H1 (cell line): ENCODE results near the gene HPN. TPM values are rescaled to one million over a fixed set of nuclear protein-coding genes. Genes with fewer than 3 reads are reported as not detected.
"Not testable (repeated sequence)": the region's sequence is repeated elsewhere in the genome, so short reads cannot be mapped to it uniquely, and the experiment has no call there.

Experiments
- CTCF ChIA-PET: fragments of 300-600 bp; sonication (Branson Sonifier 250); formaldehyde crosslinking; loops from one replicate; lab custom pipeline; 2021; ENCODE audit not compliant: partially characterized antibody; lab: Charles Lee
- POLR2A ChIA-PET: fragments of 300-600 bp; sonication (Branson Sonifier 250); formaldehyde crosslinking; loops from one replicate; lab custom pipeline; 2021; ENCODE audit warnings: inconsistent platforms; ENCODE audit not compliant: partially characterized antibody; lab: Charles Lee
- DNase-seq, 2 experiments: peaks; one replicate each; pipeline versions ENCODE4 v3.0.0 to v3.0.0-alpha.2; 2010 to 2022; ENCODE audit warnings: low spot score in 2 of 2, low read depth in 1 of 2, mixed read lengths in 1 of 2
- FAIRE-seq: peaks from 2 replicates; lab custom pipeline; 2011; peaks lifted over from hg19 to GRCh38; lab: Jason Lieb, UNC
- H2AFZ ChIP-seq: 2 replicates; pipeline ENCODE4 v1.8.1; 2012; ENCODE audit warnings: low read length, inconsistent platforms
- H2AK5ac ChIP-seq: 2 replicates; pipeline ENCODE4 v1.6.1; 2013; ENCODE audit warnings: low read depth, low read length
- H2BK120ac ChIP-seq: replicated peaks from 2 replicates; pipeline ENCODE3; 2013; ENCODE audit warnings: low read depth, low read length, inconsistent platforms
- H2BK12ac ChIP-seq: 2 replicates; pipeline ENCODE4 v1.6.1; 2013; ENCODE audit warnings: low read depth, low read length
- H2BK15ac ChIP-seq: 2 replicates; pipeline ENCODE4 v1.6.1; 2013; ENCODE audit warnings: low read length
- H2BK20ac ChIP-seq: 2 replicates; pipeline ENCODE4 v1.6.1; 2013; ENCODE audit warnings: low read length
- H2BK5ac ChIP-seq: 2 replicates; pipeline ENCODE4 v1.6.1; 2013; ENCODE audit warnings: low read depth, low read length
- H3K14ac ChIP-seq: 2 replicates; pipeline ENCODE4 v1.6.1; 2013; ENCODE audit warnings: inconsistent platforms; ENCODE audit not compliant: insufficient read length
- H3K18ac ChIP-seq: 2 replicates; pipeline ENCODE4 v1.6.1; 2013; ENCODE audit warnings: low read length; ENCODE audit errors: extremely low read depth
- H3K23ac ChIP-seq: 2 replicates; pipeline ENCODE4 v1.6.1; 2013; ENCODE audit warnings: inconsistent platforms; ENCODE audit not compliant: insufficient read length
- H3K23me2 ChIP-seq: 2 replicates; pipeline ENCODE4 v1.6.1; 2013; ENCODE audit warnings: low read depth, low read length
- H3K27ac ChIP-seq: 2 replicates; pipeline ENCODE4 v1.6.1; 2011; ENCODE audit warnings: low read depth, low read length, inconsistent platforms
- H3K27me3 ChIP-seq, 4 experiments: replicated peaks in 1 of 4; 1 replicate in 1 of 4; 2 replicates in 3 of 4; pipeline versions ENCODE4 v1.6.1 to v1.8.1; 2011 to 2013; ENCODE audit warnings: low read length in 3 of 4, mild to moderate bottlenecking in 3 of 4, inconsistent platforms in 2 of 4, mixed read lengths in 2 of 4, moderate library complexity in 1 of 4; ENCODE audit not compliant: control insufficient read depth in 3 of 4, insufficient read depth in 3 of 4; ENCODE audit errors: extremely low read depth in 1 of 4
- H3K36me3 ChIP-seq, 4 experiments: 2 replicates each; pipeline versions ENCODE4 v1.6.1 to v1.8.1; 2011 to 2013; ENCODE audit warnings: mild to moderate bottlenecking in 4 of 4, low read length in 3 of 4, moderate library complexity in 2 of 4, control low read depth in 1 of 4, inconsistent platforms in 1 of 4; ENCODE audit not compliant: insufficient read depth in 4 of 4, control insufficient read depth in 2 of 4
- H3K4ac ChIP-seq: replicated peaks from 2 replicates; pipeline ENCODE3; 2013; ENCODE audit warnings: low read length, low read depth, mixed read lengths, inconsistent platforms; ENCODE audit not compliant: insufficient read length
- H3K4me1 ChIP-seq, 4 experiments: replicated peaks in 1 of 4; 1 replicate in 1 of 4; 2 replicates in 3 of 4; pipeline versions ENCODE4 v1.6.1 to v1.8.1; 2011 to 2013; ENCODE audit warnings: low read length in 3 of 4, inconsistent platforms in 2 of 4, mixed read lengths in 1 of 4; ENCODE audit not compliant: insufficient read depth in 4 of 4, control insufficient read depth in 3 of 4
- H3K4me2 ChIP-seq, 2 experiments: 2 replicates each; pipeline versions ENCODE4 v1.6.1 to v1.8.1; 2011 to 2013; ENCODE audit warnings: low read depth in 2 of 2, low read length in 2 of 2, control low read depth in 1 of 2, inconsistent platforms in 1 of 2, mild to moderate bottlenecking in 1 of 2; ENCODE audit not compliant: insufficient read depth in 1 of 2
- H3K4me3 ChIP-seq, 4 experiments: fragments of 200-600, 300-600 bp in 1 of 4; sonication (generic), shearing (Covaris generic), sonication (Bioruptor Twin) in 1 of 4; 2 replicates each; pipeline versions ENCODE4 v1.5.1 to v1.8.1; 2011 to 2016; ENCODE audit warnings: low read length in 4 of 4, low read depth in 3 of 4, control low read depth in 2 of 4, inconsistent platforms in 2 of 4, mild to moderate bottlenecking in 2 of 4, mixed read lengths in 1 of 4, moderate library complexity in 1 of 4; ENCODE audit not compliant: insufficient read depth in 2 of 4; ENCODE audit errors: extremely low read depth in 1 of 4
- H3K56ac ChIP-seq: replicated peaks from 2 replicates; pipeline ENCODE3; 2013; ENCODE audit warnings: low read depth, mild to moderate bottlenecking, mixed read lengths, low read length, inconsistent platforms; ENCODE audit not compliant: insufficient read length
- H3K79me1 ChIP-seq: 2 replicates; pipeline ENCODE4 v1.6.1; 2013; ENCODE audit warnings: low read depth, low read length, control low read depth
- H3K79me2 ChIP-seq, 2 experiments: 2 replicates each; pipeline versions ENCODE4 v1.6.1 to v1.8.1; 2012 to 2013; ENCODE audit warnings: low read length in 2 of 2, mild to moderate bottlenecking in 2 of 2, inconsistent platforms in 1 of 2; ENCODE audit not compliant: insufficient read depth in 2 of 2, control insufficient read depth in 1 of 2
- H3K9ac ChIP-seq, 4 experiments: replicated peaks in 1 of 4; 1 replicate in 1 of 4; 2 replicates in 3 of 4; pipeline versions ENCODE4 v1.6.1 to v1.8.1; 2011 to 2013; ENCODE audit warnings: low read depth in 3 of 4, low read length in 3 of 4, control low read depth in 2 of 4, mild to moderate bottlenecking in 2 of 4, moderate library complexity in 2 of 4, inconsistent platforms in 1 of 4; ENCODE audit errors: extremely low read depth in 1 of 4
- H3K9me3 ChIP-seq, 2 experiments: 2 replicates each; pipeline versions ENCODE4 v1.6.1 to v1.8.1; 2012 to 2013; ENCODE audit warnings: mild to moderate bottlenecking in 2 of 2, moderate library complexity in 2 of 2, control low read depth in 1 of 2, inconsistent platforms in 1 of 2, low read depth in 1 of 2, low read length in 1 of 2, mixed read lengths in 1 of 2; ENCODE audit not compliant: insufficient read depth in 2 of 2
- H4K20me1 ChIP-seq, 2 experiments: replicated peaks in 1 of 2; 2 replicates each; pipeline versions ENCODE3 to v1.8.1; 2011 to 2013; ENCODE audit warnings: inconsistent platforms in 2 of 2, low read length in 2 of 2, mild to moderate bottlenecking in 1 of 2; ENCODE audit not compliant: insufficient read depth in 2 of 2, control insufficient read depth in 1 of 2
- H4K5ac ChIP-seq: 2 replicates; pipeline ENCODE4 v1.6.1; 2013; ENCODE audit warnings: low read length, low read depth, mixed read lengths, inconsistent platforms; ENCODE audit not compliant: insufficient read length
- H4K8ac ChIP-seq: 2 replicates; pipeline ENCODE4 v1.8.0; 2013; ENCODE audit warnings: mild to moderate bottlenecking, moderate library complexity, low read length, inconsistent platforms; ENCODE audit not compliant: insufficient read depth; ENCODE audit errors: extremely low read depth
- H4K91ac ChIP-seq: replicated peaks from 2 replicates; pipeline ENCODE3; 2013; ENCODE audit warnings: low read length, mixed read lengths, inconsistent platforms; ENCODE audit not compliant: insufficient read length
- GTF2F1 ChIP-seq: IDR thresholded peaks from 2 replicates; pipeline ENCODE4 v1.6.1; 2012; ENCODE audit warnings: low read depth, low read length, improper control_type of control experiment, borderline replicate concordance
- JUND ChIP-seq: IDR thresholded peaks from 2 replicates; pipeline ENCODE4 v1.6.1; 2011; ENCODE audit warnings: mild to moderate bottlenecking, improper control_type of control experiment, low read length
- POLR2AphosphoS5 ChIP-seq: IDR thresholded peaks from 2 replicates; pipeline ENCODE4 v1.6.1; 2011; ENCODE audit warnings: low read depth, low read length
- SIRT6 ChIP-seq: IDR thresholded peaks from one replicate; pipeline ENCODE4 v1.7.1; 2012; ENCODE audit warnings: low read length, inconsistent platforms
- SP1 ChIP-seq: IDR thresholded peaks from 2 replicates; pipeline ENCODE4 v1.6.1; 2011; ENCODE audit warnings: low read depth, low read length
- ZNF274 ChIP-seq: IDR thresholded peaks from 2 replicates; pipeline ENCODE4 v1.7.0; 2012; ENCODE audit warnings: low read length, borderline replicate concordance; ENCODE audit errors: extremely low read depth
- WGBS, 2 experiments: shearing (Covaris generic) in 1 of 2; methylation state at CpG; one replicate each; pipeline versions ENCODE4 v1.1.6 to v1.1.7; 2013 to 2015; ENCODE audit warnings: low lambda C conversion rate in 2 of 2, mixed read lengths in 2 of 2, inconsistent platforms in 1 of 2, low coverage in 1 of 2, missing lambda C conversion rate in 1 of 2; ENCODE audit not compliant: insufficient replicate concordance in 2 of 2, insufficient coverage in 1 of 2, insufficient read length in 1 of 2; ENCODE audit errors: extremely low coverage in 1 of 2, missing lambda C conversion rate in 1 of 2; 5-methylcytosine and 5-hydroxymethylcytosine counted together
- polyA plus RNA-seq, 7 experiments: library from polyadenylated mRNA; depleted of rRNA in 3 of 7; stranded (reverse) in 5 of 7; unstranded in 2 of 7; fragments of >200 nt in 5 of 7; fragments of 200-250 nt in 2 of 7; gene quantifications; 1 replicate in 5 of 7; 2 replicates in 1 of 7; 4 replicates in 1 of 7; pipeline versions ENCODE4 v1.2.1 to v1.2.3, GENCODE V29; 2011 to 2013; ENCODE audit warnings: missing spikeins in 2 of 7, mixed read lengths in 2 of 7
- total RNA-seq: library from RNA; stranded (reverse); fragmentation: NEBNext Ultra II Directional; extraction: Animal tissue kit (Norgen Biotek cat#: 25700); gene quantifications from 2 replicates; pipeline ENCODE4 v1.2.1, GENCODE V29; 2021
- TF ChIP-seq, protein P1 (sequence below), 3 experiments: IDR thresholded peaks; 1 replicate in 2 of 3; 2 replicates in 1 of 3; pipeline versions ENCODE4 v1.5.1 to v1.6.1; 2011; ENCODE audit warnings: low read length in 3 of 3, mild to moderate bottlenecking in 3 of 3, inconsistent platforms in 2 of 3, low read depth in 1 of 3, moderate library complexity in 1 of 3; ENCODE audit not compliant: insufficient read depth in 1 of 3; ENCODE audit errors: control extremely low read depth in 1 of 3
- TF ChIP-seq, protein P2 (sequence below): IDR thresholded peaks from 2 replicates; pipeline ENCODE4 v1.6.1; 2012; ENCODE audit warnings: inconsistent platforms

Gene HPN
- total and polyA plus RNA-seq, 2 of the 8 experiments (the other 6 are each of a cell fraction or from before 2014, with no cell fraction given), result 14.7 to 33.7 TPM

DNA sequence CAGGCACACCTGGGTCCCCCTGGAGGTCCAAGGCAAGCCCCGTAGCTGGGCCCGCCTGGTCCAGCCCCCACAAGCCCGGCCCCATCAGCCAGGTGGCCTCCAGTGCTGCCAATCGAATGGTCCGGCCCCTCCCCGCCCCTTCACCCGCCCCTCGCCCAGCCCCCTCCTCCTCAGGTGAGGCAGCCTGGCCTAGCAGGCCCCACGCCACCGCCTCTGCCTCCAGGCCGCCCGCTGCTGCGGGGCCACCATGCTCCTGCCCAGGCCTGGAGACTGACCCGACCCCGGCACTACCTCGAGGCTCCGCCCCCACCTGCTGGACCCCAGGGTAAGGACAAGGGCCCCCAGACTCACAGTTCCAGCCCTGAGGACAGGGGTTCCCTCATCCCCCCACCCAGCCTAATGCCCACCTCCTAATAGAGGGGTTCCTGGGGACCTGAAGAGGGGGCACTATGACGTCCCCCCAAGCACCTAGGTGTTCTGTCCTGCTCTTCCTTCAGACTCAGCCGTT is at the start of gene HPN (continued):
- TF ChIP-seq GTF2F1 (no peak), SIRT6 (no peak), SP1 (0 out of 2 replicates have a peak, but pooled peaks have one; percentile 28), ZNF274 (no peak), POLR2AphosphoS5 (0 out of 2 replicates have a peak, but pooled peaks have one; percentile 29), JUND (no peak)
- TF ChIP-seq, protein P1, sequence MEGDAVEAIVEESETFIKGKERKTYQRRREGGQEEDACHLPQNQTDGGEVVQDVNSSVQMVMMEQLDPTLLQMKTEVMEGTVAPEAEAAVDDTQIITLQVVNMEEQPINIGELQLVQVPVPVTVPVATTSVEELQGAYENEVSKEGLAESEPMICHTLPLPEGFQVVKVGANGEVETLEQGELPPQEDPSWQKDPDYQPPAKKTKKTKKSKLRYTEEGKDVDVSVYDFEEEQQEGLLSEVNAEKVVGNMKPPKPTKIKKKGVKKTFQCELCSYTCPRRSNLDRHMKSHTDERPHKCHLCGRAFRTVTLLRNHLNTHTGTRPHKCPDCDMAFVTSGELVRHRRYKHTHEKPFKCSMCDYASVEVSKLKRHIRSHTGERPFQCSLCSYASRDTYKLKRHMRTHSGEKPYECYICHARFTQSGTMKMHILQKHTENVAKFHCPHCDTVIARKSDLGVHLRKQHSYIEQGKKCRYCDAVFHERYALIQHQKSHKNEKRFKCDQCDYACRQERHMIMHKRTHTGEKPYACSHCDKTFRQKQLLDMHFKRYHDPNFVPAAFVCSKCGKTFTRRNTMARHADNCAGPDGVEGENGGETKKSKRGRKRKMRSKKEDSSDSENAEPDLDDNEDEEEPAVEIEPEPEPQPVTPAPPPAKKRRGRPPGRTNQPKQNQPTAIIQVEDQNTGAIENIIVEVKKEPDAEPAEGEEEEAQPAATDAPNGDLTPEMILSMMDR (IDR thresholded peaks at IDR 0.05; ENCODE audit: control extremely low read depth in 1 of 3, insufficient read depth in 1 of 3, low read depth in 1 of 3, low read length in 3 of 3), result no peak
- TF ChIP-seq, protein P2, sequence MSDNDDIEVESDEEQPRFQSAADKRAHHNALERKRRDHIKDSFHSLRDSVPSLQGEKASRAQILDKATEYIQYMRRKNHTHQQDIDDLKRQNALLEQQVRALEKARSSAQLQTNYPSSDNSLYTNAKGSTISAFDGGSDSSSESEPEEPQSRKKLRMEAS, result peak; percentile 44; the same call in 1 of the 2 replicates

DNA sequence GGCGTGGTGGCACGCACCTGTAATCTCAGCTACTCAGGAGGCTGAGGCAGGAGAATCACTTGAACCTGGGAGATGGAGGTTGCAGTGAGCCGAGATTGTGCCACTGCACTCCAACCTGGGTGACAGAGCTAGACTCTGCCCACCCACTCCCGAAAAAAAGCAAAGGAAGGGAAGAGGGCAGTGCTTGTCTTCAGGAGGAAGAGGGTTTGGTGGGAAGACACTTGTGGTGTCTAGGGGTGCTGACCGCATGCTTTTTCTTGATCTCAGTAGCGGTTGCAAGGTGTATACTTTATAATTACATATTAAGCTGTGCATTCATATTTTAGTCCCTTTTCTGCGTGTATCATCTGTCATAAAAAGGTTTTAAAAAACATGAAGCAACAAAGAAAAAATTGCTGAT is 48.9 kb upstream of the HPN start:
- not testable (repeated sequence) for H3K79me2 ChIP-seq, H3K4me1 ChIP-seq, H4K20me1 ChIP-seq, H3K4me2 ChIP-seq, H4K91ac ChIP-seq, H2BK15ac ChIP-seq, H3K18ac ChIP-seq, H4K8ac ChIP-seq, H2BK20ac ChIP-seq, H3K9ac ChIP-seq, H4K5ac ChIP-seq, H3K27ac ChIP-seq, H2BK5ac ChIP-seq, H3K14ac ChIP-seq, H2AK5ac ChIP-seq, H2AFZ ChIP-seq, H3K56ac ChIP-seq, H2BK120ac ChIP-seq, DNase-seq, H3K23ac ChIP-seq, H2BK12ac ChIP-seq, H3K4ac ChIP-seq, H3K79me1 ChIP-seq, H3K4me3 ChIP-seq, H3K27me3 ChIP-seq, H3K9me3 ChIP-seq, H3K36me3 ChIP-seq, H3K23me2 ChIP-seq, FAIRE-seq
- POLR2A ChIA-PET, result interaction anchor here (1.0 to 1.3 kb wide), 2 partner anchors 19 to 20 kb away, joined by 3 to 4 read pairs; no protein-coding TSS in a partner anchor
- 79% methylated on average over 7 of the region's 7 CpGs; no CpG with 5 or more reads in 1 of the 2 experiments for WGBS, 2 experiments
- CTCF ChIA-PET, result interaction anchor here (1.1 to 1.2 kb wide), 2 partner anchors 11 to 20 kb away, joined by 3 to 4 read pairs; no protein-coding TSS in a partner anchor
